LoVo (cell line): ENCODE measurements around the gene ATP2B2.

Experiments
- DNase-seq: peaks from one replicate; pipeline ENCODE4 v3.0.0-alpha.2; 2016; ENCODE audit warnings: low spot score

Gene ATP2B2

GRCh38 chr3:10448544-10448943, 56.8 kb downstream of the ATP2B2 start:
- DNase-seq: no peak

GRCh38 chr3:10447527-10448260, 57.7 kb downstream of the ATP2B2 start:
- DNase-seq: no peak

DNA sequence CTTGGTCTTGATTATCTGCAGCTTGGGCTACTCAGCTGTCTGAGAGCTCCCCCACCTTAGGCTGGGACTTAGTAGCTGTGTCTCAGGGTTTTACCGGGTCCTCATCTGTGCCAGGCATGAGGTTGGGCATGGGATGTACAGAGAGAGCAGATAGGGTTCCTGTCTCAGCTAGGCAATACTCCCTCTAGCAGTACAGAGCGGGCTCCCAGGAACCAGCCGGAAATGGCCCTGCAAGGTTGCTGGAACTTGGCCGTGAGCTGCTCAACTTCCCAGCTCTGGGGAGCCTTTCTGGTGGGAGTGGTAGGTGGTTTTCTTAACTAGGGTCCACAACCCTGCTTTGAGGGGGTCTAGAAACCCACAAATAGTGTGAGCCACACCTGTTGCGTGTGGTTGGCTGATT, 58.3 kb downstream of the ATP2B2 start:
- DNase-seq: no peak

DNA sequence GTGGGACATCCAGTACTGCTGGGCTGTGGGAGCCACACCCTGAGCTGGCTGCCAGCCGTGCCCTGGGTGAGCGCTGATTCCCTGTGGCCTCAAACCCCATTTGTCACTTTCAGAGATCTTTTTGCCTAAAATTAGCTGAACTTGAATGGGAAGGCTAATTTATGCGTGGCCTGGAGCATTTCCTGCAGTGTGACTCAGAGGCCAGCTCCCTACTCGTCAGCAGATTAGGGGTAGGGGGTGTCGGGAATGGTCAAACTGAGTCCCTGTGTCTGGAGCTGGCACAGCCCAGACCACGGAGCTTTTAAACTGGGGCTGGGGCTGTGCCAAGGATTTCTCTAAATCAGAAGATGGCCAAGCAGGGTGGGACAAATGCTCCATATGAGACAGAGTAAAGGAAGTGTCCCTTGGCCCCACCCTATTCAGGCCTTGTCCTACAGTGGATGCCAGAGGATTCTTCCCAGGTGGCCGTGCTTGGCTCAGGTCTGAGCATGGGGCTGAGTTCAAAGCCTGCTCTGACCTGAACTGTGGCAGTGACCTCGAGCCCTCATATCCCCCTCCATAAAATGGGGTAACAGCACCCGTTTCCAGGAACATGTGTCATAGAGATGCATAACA, 59.7 kb downstream of the ATP2B2 start:
- DNase-seq: no peak

GRCh38 chr3:10444511-10444910, 60.9 kb downstream of the ATP2B2 start:
- no peak for DNase-seq

- DNase-seq: no peak
These were observed 61.3 kb downstream of the ATP2B2 start for GRCh38 chr3:10444110-10444429.

GRCh38 chr3:10443272-10444109, 61.9 kb downstream of the ATP2B2 start:
- no peak for DNase-seq

DNA sequence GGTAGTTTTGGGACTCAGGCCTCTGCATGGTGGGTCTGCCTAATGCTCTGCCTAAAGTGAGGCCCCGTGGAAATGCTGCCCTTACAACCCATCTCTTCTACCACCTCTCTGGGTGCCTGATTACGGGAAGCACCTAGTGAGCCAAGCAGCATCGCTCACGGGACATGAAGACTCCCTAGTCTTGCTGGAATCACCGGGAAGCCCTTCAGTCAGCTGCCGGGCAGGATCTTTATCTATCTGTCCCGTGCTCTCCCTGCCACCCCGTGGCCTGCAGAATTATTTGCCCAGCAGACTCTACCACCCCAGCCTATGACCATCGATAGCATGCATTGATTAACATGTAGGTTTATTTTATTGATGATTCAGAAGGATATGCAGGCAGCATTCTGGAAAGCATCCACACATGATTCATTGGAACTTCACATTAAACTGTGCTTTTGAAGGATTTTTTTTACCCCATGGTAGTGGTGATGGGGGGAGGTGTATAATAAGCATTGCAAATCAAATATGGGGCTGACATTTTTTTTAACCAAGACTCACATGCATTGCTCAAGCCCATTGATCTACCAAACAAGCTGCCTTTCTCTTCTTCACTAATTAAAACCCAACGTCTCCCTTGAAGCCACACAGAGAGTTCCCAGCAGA, 63.1 kb downstream of the ATP2B2 start:
- DNase-seq: no peak

DNA sequence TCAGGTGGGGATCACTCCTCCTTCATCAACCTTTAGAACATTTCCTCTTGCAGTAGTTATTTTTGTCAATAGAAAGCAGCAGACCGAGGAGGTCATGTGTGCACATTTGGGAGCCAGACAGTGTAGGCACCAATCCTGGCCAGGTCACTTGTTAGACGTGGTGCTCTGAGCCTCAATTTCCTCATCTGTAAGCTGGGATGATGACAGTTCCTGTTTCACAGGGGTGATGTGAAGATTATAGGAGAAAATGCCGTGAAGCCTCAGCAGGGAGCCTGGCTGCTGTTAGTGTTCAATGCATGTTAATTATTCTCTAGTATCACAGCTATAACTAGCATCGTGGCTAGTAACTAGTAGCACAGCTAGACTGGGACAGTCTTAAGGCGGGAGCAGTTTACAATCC, 64.7 kb downstream of the ATP2B2 start:
- no peak for DNase-seq

GRCh38 chr3:10438902-10439610, 66.3 kb downstream of the ATP2B2 start:
- DNase-seq: no peak

DNA sequence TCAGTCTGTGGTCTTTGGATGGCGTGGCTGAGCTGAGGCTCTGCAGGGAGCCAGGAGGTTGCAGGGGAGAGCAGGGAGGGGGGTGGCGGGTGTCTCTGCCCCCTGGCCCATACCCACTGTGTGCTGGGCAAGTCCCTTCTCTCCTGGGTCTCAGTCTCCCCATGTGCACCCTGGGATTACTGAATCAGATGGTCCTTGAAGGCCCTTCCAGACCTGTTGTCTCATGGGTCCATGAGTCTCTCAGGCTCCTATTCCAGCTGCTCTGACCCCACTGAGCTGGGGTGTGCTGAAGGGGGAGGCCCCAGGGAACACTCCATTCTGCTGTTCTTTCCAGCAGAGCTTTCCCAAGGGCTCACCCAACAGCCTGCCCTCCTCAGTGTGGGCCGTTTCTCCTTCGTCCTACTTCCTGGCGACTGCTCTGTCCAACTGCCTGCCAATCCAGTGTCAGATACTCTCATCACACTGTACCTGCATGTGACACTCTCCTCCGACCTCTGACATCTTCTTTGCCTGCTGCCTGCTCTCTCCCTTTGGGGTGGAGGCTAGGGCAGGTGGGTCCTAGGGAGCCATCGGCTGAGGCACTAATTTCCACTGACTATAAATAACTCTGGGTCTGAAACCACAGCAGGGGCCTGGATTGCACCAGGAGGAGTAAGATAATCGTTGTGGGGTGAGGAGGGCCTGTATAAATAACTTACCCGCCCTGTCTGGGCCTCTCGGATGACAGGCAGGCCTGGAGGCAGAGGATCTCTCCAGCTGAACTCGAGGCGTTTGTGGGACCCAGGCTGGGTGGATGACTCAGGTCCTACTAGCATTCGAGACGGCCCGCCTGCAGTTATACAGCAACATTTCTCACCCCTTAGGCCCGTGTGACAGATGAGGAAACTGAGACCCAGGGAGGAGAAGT, 67.1 kb downstream of the ATP2B2 start:
- DNase-seq: no peak

DNA sequence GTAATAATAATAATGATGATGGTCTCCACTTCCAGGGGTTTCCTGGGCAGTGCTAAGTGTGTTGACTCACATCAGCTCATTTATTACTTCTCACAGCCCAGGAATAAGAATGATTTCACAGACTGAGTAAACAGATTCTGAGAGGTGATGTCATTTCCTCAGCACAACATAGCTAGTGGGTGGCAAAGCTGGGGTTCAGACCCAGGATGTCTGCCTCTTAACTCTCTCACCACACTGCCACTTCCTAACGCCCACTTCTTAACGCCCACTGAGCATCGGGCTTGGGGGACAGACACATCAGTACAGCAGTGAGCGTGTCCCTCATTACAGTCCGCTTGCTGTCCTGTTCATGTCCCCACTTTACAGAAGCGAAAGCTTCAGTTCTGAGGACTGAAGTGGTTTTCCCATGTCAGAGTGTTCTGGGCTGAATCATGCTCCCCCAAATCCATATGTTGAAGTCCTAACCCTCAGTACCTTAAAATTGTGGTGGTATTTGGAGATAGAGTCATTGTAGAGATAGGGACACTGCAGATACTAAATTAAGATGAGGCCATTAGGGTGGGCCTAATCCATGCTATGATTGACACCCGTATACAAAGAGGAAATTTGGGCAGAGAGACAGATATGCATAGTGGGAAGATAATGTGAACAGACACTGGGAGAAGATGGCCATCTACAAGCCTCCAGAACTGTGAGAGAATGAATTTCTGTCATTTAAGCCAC, 68.0 kb downstream of the ATP2B2 start:
- DNase-seq: no peak

DNA sequence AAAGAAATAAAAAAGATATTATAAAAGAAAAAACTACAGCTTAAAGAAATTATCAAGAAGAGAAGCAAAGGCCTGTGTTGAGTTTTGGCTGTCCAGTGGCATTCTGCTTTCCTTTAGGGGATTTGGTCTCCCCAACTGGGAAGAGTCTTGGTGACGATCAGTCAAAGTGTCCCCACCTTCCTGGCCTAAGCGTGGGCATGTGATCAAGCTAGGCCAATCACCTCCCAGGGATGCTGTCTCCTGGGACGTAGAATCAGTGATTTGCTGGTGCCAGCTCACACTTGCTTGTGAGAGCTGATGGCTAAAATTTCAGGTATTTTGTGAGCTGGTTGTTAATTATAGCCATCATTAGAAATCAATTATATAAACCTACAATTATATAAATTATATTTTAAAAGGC, 69.5 kb downstream of the ATP2B2 start:
- no peak for DNase-seq

GRCh38 chr3:10434938-10435336, 70.4 kb downstream of the ATP2B2 start:
- no peak for DNase-seq

GRCh38 chr3:10434144-10434937, 71.0 kb downstream of the ATP2B2 start:
- no peak for DNase-seq

GRCh38 chr3:10432931-10433330, 72.5 kb downstream of the ATP2B2 start:
- no peak for DNase-seq

DNA sequence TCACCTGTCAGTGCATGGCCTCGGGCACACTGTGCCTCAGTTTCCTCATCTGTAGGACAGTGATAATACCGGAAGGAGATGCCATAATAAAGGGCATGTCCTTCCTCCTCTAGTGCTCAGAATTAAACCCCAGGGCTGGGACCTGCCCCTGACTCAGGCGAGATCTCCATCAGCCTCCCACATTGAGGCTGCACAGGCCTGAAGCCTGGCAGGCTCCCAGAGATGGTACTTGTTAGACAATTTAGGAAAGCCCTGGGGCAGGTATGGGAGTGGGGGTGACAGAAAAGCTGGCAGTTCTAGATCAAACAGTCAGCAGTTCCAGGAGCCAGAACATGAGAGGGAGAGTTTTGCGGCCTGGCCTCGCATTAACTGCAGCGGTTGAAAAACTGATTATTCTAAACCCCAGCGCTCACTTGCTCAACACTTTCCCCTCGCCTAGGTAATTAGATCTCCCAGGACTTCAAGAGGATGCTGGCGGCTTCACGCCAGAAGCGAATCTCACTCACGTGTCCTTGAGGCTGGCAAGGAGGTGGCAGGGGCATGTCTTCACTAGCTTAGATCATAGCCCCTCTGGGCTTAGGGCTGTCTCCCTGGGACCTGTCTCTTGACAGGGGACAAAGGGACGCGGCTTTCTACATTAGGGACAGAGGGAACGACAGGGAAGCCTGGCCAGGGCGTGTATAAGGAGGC, 73.1 kb downstream of the ATP2B2 start:
- no peak for DNase-seq

- no peak for DNase-seq
These were observed 74.6 kb downstream of the ATP2B2 start for GRCh38 chr3:10430805-10431204.
